Neural cell (in vitro differentiated cells): ENCODE data around the gene MYO18B. TPM values are rescaled to one million over a fixed set of nuclear protein-coding genes. Genes with fewer than 3 reads are reported as not detected.

ENCODE experiments used
- H2AFZ ChIP-seq: fragments of 200-600, 300-800 bp; sonication (generic), shearing (Covaris generic); 2 replicates; pipeline ENCODE4 v1.6.0; 2014; ENCODE audit warnings: low read depth, mild to moderate bottlenecking, antibody characterized with exemption, low read length, moderate library complexity
- H3F3A ChIP-seq: fragments of 200-600 bp; shearing (Covaris generic); 2 replicates; pipeline ENCODE4 v1.6.1; 2016; ENCODE audit warnings: mild to moderate bottlenecking, moderate library complexity, mixed read lengths, antibody characterized with exemption, low read length; ENCODE audit not compliant: insufficient read depth, poor library complexity, severe bottlenecking
- H3K27ac ChIP-seq: fragments of 200-600, 300-800 bp; sonication (generic), shearing (Covaris generic); 2 replicates; pipeline ENCODE4 v1.5.1; 2014; ENCODE audit warnings: mild to moderate bottlenecking, low read length, moderate library complexity
- H3K27me3 ChIP-seq: fragments of 300-800, 200-600 bp; sonication (generic), shearing (Covaris generic); 2 replicates; pipeline ENCODE4 v1.6.0; 2014; ENCODE audit warnings: mild to moderate bottlenecking, low read depth, low read length, moderate library complexity; ENCODE audit not compliant: insufficient read depth
- H3K36me3 ChIP-seq: fragments of 300-800, 200-600 bp; sonication (generic), shearing (Covaris generic); 2 replicates; pipeline ENCODE4 v1.5.1; 2014; ENCODE audit warnings: mild to moderate bottlenecking, antibody characterized with exemption, low read length, moderate library complexity; ENCODE audit not compliant: insufficient read depth
- H3K4me2 ChIP-seq: fragments of 300-800, 200-600 bp; sonication (generic), shearing (Covaris generic); 2 replicates; pipeline ENCODE4 v1.6.0; 2014; ENCODE audit warnings: mild to moderate bottlenecking, low read length
- H3K4me3 ChIP-seq: fragments of 300-800, 200-600 bp; sonication (generic), shearing (Covaris generic); 2 replicates; pipeline ENCODE4 v1.5.1; 2014; ENCODE audit warnings: mild to moderate bottlenecking, low read length, moderate library complexity
- H3K79me2 ChIP-seq: fragments of 200-600 bp; shearing (Covaris generic); replicated peaks from 2 replicates; pipeline ENCODE4 v1.6.0; 2014; ENCODE audit warnings: mild to moderate bottlenecking, low read length, moderate library complexity; ENCODE audit not compliant: insufficient read depth
- H3K9ac ChIP-seq: fragments of 300-800, 200-600 bp; sonication (generic), shearing (Covaris generic); 2 replicates; pipeline ENCODE4 v1.6.1; 2016; ENCODE audit warnings: mild to moderate bottlenecking, low read length, mixed read lengths
- H3K9me2 ChIP-seq: fragments of 200-600 bp; shearing (Covaris generic); 2 replicates; pipeline ENCODE4 v1.6.1; 2016; ENCODE audit warnings: mild to moderate bottlenecking, low read length, mixed read lengths; ENCODE audit not compliant: insufficient read depth
- H3K9me3 ChIP-seq: fragments of 200-600, 300-800 bp; sonication (generic), shearing (Covaris generic); 2 replicates; pipeline ENCODE4 v1.6.1; 2016; ENCODE audit warnings: mild to moderate bottlenecking, mixed run types, low read length, moderate library complexity, mixed read lengths
- H4K20me1 ChIP-seq: fragments of 200-600 bp; shearing (Covaris generic); 2 replicates; pipeline ENCODE4 v1.6.1; 2016; ENCODE audit warnings: mild to moderate bottlenecking, mixed run types; ENCODE audit not compliant: insufficient read depth
- EP300 ChIP-seq: fragments of 450-650 bp; conservative IDR thresholded peaks from 2 replicates; pipeline ENCODE4 v1.6.1; 2014; ENCODE audit warnings: antibody characterized with exemption, mild to moderate bottlenecking, moderate library complexity; ENCODE audit not compliant: poor library complexity, severe bottlenecking
- EZH2 ChIP-seq: fragments of 200-600, 300-800 bp; shearing (Covaris generic), sonication (generic); IDR thresholded peaks from 2 replicates; pipeline ENCODE4 v1.6.1; 2014; ENCODE audit warnings: antibody characterized with exemption, low read length, borderline replicate concordance, mild to moderate bottlenecking; ENCODE audit not compliant: insufficient read depth, poor library complexity, severe bottlenecking
- MXI1 ChIP-seq: fragments of 450-650 bp; conservative IDR thresholded peaks from 2 replicates; pipeline ENCODE4 v1.6.1; 2014; ENCODE audit warnings: antibody characterized with exemption, mild to moderate bottlenecking; ENCODE audit not compliant: poor library complexity, severe bottlenecking
- POLR2AphosphoS5 ChIP-seq: IDR thresholded peaks from 2 replicates; pipeline ENCODE4 v1.6.1; 2012
- RAD21 ChIP-seq: fragments of 450-650 bp; conservative IDR thresholded peaks from 2 replicates; pipeline ENCODE4 v1.6.1; 2014; ENCODE audit warnings: antibody characterized with exemption, mild to moderate bottlenecking, moderate library complexity
- SMC3 ChIP-seq: fragments of 450-650 bp; conservative IDR thresholded peaks from 2 replicates; pipeline ENCODE4 v1.6.1; 2014; ENCODE audit warnings: antibody characterized with exemption, mild to moderate bottlenecking, moderate library complexity; ENCODE audit not compliant: poor library complexity
- TAF1 ChIP-seq: IDR thresholded peaks from 2 replicates; pipeline ENCODE4 v1.6.1; 2012; ENCODE audit warnings: low read depth
- polyA plus RNA-seq: library from polyadenylated mRNA; depleted of rRNA; stranded (reverse); fragments of >200 nt; gene quantifications from 2 replicates; pipeline ENCODE4 v1.2.3, GENCODE V29; 2014
- TF ChIP-seq, protein P1 (sequence below): IDR thresholded peaks from 2 replicates; pipeline ENCODE4 v1.6.1; 2012; ENCODE audit warnings: borderline replicate concordance

Gene MYO18B
- polyA plus RNA-seq, 1 donor from 2014 or later, result 0.71 TPM

DNA sequence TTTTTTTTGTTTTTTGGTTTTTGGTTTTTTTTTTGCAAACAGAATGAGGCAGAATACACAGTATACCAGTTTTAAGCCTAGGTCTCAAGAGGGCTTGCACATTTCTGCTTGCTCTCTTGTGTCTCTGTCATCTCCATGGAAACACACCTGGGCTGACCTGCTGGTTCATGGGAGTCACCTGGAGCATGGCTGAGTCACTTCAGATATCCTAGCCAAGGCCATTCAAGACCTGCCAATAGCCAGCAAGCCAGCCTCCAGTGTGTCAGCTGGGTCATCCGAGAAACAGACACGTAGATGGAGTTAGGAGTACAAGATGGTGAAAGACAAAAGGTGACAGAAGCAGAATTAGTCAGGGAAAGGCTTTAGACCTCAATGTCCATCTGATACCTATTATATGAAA lies 303.1 kb downstream of the MYO18B start:
- no peaks in the 10 kb centered on the region for H3K9me2 ChIP-seq
- H3F3A ChIP-seq, result no peaks in the 10 kb centered on the region
- H4K20me1 ChIP-seq, result no peaks in the 10 kb centered on the region
- H3K27me3 ChIP-seq, result no peaks in the 10 kb centered on the region
- TF ChIP-seq EZH2 (no peak), MXI1 (no peak), RAD21 (no peak), SMC3 (no peak), POLR2AphosphoS5 (no peak), TAF1 (no peak)
- TF ChIP-seq, protein P1, sequence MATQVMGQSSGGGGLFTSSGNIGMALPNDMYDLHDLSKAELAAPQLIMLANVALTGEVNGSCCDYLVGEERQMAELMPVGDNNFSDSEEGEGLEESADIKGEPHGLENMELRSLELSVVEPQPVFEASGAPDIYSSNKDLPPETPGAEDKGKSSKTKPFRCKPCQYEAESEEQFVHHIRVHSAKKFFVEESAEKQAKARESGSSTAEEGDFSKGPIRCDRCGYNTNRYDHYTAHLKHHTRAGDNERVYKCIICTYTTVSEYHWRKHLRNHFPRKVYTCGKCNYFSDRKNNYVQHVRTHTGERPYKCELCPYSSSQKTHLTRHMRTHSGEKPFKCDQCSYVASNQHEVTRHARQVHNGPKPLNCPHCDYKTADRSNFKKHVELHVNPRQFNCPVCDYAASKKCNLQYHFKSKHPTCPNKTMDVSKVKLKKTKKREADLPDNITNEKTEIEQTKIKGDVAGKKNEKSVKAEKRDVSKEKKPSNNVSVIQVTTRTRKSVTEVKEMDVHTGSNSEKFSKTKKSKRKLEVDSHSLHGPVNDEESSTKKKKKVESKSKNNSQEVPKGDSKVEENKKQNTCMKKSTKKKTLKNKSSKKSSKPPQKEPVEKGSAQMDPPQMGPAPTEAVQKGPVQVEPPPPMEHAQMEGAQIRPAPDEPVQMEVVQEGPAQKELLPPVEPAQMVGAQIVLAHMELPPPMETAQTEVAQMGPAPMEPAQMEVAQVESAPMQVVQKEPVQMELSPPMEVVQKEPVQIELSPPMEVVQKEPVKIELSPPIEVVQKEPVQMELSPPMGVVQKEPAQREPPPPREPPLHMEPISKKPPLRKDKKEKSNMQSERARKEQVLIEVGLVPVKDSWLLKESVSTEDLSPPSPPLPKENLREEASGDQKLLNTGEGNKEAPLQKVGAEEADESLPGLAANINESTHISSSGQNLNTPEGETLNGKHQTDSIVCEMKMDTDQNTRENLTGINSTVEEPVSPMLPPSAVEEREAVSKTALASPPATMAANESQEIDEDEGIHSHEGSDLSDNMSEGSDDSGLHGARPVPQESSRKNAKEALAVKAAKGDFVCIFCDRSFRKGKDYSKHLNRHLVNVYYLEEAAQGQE, result no peak
- H3K4me3 ChIP-seq, result no peak overlapping the region
- H3K4me2 ChIP-seq, result no peak overlapping the region
- H2AFZ ChIP-seq, result no peak overlapping the region
- no peaks in the 10 kb centered on the region for H3K79me2 ChIP-seq
- H3K27ac ChIP-seq, result no peak overlapping the region
- no peak overlapping the region for H3K9ac ChIP-seq
- H3K36me3 ChIP-seq, result no peaks in the 10 kb centered on the region
- no peaks in the 10 kb centered on the region for H3K9me3 ChIP-seq

DNA sequence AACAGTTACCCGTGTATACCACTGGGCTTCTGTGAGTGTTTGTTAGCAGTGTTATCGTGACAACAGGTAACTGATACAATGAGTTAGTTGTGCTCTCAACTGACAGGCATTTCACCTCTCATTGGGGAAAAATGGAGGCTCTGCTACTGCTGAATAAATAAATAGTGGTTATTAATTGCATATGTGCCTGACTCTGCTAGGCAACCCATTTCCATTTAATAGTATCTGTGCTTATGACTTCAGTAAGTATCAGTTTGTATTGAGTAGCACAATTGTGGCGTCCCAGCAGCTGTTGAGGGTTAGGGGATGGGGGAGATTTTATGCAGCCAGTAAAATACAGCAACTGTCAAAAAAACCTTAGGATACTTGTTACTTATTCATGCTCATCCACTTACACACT lies 303.9 kb downstream of the MYO18B start:
- H2AFZ ChIP-seq, result no peak overlapping the region
- TF ChIP-seq RAD21, result no peak
- TF ChIP-seq POLR2AphosphoS5, result no peak

DNA sequence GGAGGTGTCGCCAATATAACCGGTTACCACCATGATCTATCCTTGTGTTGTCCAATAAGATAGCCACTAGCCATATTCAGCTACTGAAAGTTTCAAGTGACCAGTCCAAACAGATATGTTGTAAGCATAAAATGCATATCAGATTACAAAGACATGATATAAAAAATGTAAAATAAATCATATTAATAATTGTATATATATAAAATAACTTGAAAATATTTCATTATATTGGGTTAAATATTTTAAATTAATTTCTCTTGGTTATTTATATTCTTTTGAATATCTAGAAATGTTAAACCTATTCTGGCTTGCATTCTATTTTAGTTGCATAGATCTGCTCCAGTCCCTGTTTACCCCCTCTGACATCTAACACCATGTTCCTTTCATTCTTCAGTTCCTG lies 305.5 kb downstream of the MYO18B start:
- Histone ChIP-seq H3K27ac (no peak overlapping the region), H3K4me3 (no peak overlapping the region), H3F3A (no peaks in the 10 kb centered on the region), H3K9me3 (no peaks in the 10 kb centered on the region), H4K20me1 (no peaks in the 10 kb centered on the region), H3K79me2 (no peaks in the 10 kb centered on the region), H2AFZ (no peak overlapping the region), H3K36me3 (no peaks in the 10 kb centered on the region), H3K9me2 (no peaks in the 10 kb centered on the region), H3K27me3 (no peaks in the 10 kb centered on the region), H3K9ac (no peak overlapping the region), H3K4me2 (no peak overlapping the region)
- TF ChIP-seq TAF1, result no peak
- TF ChIP-seq SMC3, result no peak
- no peak for TF ChIP-seq EP300

More for the DNA sequence above, 303.9 kb downstream of the MYO18B start:
- Histone ChIP-seq H3K9me3 (no peaks in the 10 kb centered on the region), H4K20me1 (no peaks in the 10 kb centered on the region), H3K36me3 (no peaks in the 10 kb centered on the region), H3K9me2 (no peaks in the 10 kb centered on the region), H3K4me2 (no peak overlapping the region), H3F3A (no peaks in the 10 kb centered on the region), H3K27me3 (no peaks in the 10 kb centered on the region), H3K4me3 (no peak overlapping the region), H3K79me2 (no peaks in the 10 kb centered on the region), H3K9ac (no peak overlapping the region), H3K27ac (no peak overlapping the region)
